HEK293 (cell line): ENCODE measurements around the gene TMEM222.

Experiments
- CTCF ChIA-PET: fragments of 350-600 bp; formaldehyde crosslinking; extraction: SDS; loops from one replicate; lab custom pipeline; 2021; ENCODE audit warnings: antibody characterized with exemption; lab: Yijun Ruan, JAX
- POLR2A ChIA-PET: fragments of 300-600 bp; formaldehyde crosslinking; extraction: SDS; loops from one replicate; lab custom pipeline; 2020; ENCODE audit warnings: antibody characterized with exemption, inconsistent platforms; lab: Yijun Ruan, JAX
- H3K27ac ChIP-seq: fragments of 200-500 bp; sonication (Bioruptor generic); 2 replicates; pipeline ENCODE4 v1.5.1; 2014; ENCODE audit warnings: low read depth, low read length, control low read depth, inconsistent platforms; ENCODE audit errors: extremely low read depth
- H3K36me3 ChIP-seq, 2 experiments: fragments of 200-500 bp in 1 of 2; sonication (Bioruptor generic) in 1 of 2; 1 replicate in 1 of 2; 2 replicates in 1 of 2; pipeline ENCODE4 v1.5.1; 2014 to 2017; ENCODE audit warnings: inconsistent platforms in 2 of 2, low read length in 2 of 2; ENCODE audit not compliant: control insufficient read depth in 2 of 2, insufficient read depth in 1 of 2
- H3K4me1 ChIP-seq: fragments of 200-500 bp; sonication (Bioruptor generic); 2 replicates; pipeline ENCODE4 v1.5.1; 2014; ENCODE audit warnings: mild to moderate bottlenecking, low read length, inconsistent platforms; ENCODE audit not compliant: control insufficient read depth, insufficient read depth
- H3K4me3 ChIP-seq: 2 replicates; pipeline ENCODE4 v1.5.1; 2011; ENCODE audit warnings: low read depth, mild to moderate bottlenecking, control low read depth, low read length, moderate library complexity
- H3K9me3 ChIP-seq: fragments of 200-500 bp; sonication (Bioruptor generic); 2 replicates; pipeline ENCODE4 v1.5.1; 2014; ENCODE audit warnings: low read depth, low read length, inconsistent platforms; ENCODE audit not compliant: control insufficient read depth, insufficient read depth
- GLI2 ChIP-seq: fragments of 450-650 bp; formaldehyde crosslinking; IDR thresholded peaks from 2 replicates; pipeline ENCODE4; 2017; ENCODE audit warnings: missing biosample characterization, missing genetic modification characterization, low read depth, borderline replicate concordance
- PRDM1 ChIP-seq: fragments of 450-650 bp; formaldehyde crosslinking; IDR thresholded peaks from 2 replicates; pipeline ENCODE4; 2016; ENCODE audit warnings: missing biosample characterization, missing genetic modification characterization
- SCRT2 ChIP-seq: fragments of 450-650 bp; formaldehyde crosslinking; IDR thresholded peaks from 2 replicates; pipeline ENCODE4 v1.5.1; 2016; ENCODE audit warnings: missing biosample characterization, missing genetic modification characterization
- ZBTB1 ChIP-seq: fragments of 450-650 bp; formaldehyde crosslinking; IDR thresholded peaks from 2 replicates; pipeline ENCODE4 v1.5.1; 2016; ENCODE audit warnings: missing biosample characterization, missing genetic modification characterization
- ZFHX2 ChIP-seq: fragments of 450-650 bp; formaldehyde crosslinking; conservative IDR thresholded peaks from 2 replicates; pipeline ENCODE4 v1.5.1; 2016; ENCODE audit warnings: missing biosample characterization, missing genetic modification characterization
- ZIC2 ChIP-seq: fragments of 450-650 bp; formaldehyde crosslinking; IDR thresholded peaks from 2 replicates; pipeline ENCODE4 v1.5.1; 2016; ENCODE audit warnings: missing biosample characterization, missing genetic modification characterization
- ZNF202 ChIP-seq: fragments of 450-650 bp; formaldehyde crosslinking; IDR thresholded peaks from 2 replicates; pipeline ENCODE4 v1.5.1; 2016; ENCODE audit warnings: missing biosample characterization, missing genetic modification characterization, borderline replicate concordance
- ZNF214 ChIP-seq: fragments of 450-650 bp; formaldehyde crosslinking; IDR thresholded peaks from 2 replicates; pipeline ENCODE4 v1.5.1; 2017; ENCODE audit warnings: missing biosample characterization, mild to moderate bottlenecking, missing genetic modification characterization, borderline replicate concordance
- ZNF677 ChIP-seq: fragments of 450-650 bp; IDR thresholded peaks from 2 replicates; pipeline ENCODE4 v1.5.0; 2018; ENCODE audit warnings: missing biosample characterization, mild to moderate bottlenecking, missing genetic modification characterization, moderate library complexity
- ZNF701 ChIP-seq: fragments of 450-650 bp; formaldehyde crosslinking; IDR thresholded peaks from 2 replicates; pipeline ENCODE4 v1.5.1; 2016; ENCODE audit warnings: missing biosample characterization, missing genetic modification characterization
- TF ChIP-seq, protein P1 (sequence below): fragments of 450-650 bp; formaldehyde crosslinking; IDR thresholded peaks from 2 replicates; pipeline ENCODE4 v1.5.1; 2017; ENCODE audit warnings: missing biosample characterization, missing genetic modification characterization
- TF ChIP-seq, protein P2 (sequence below): fragments of 450-650 bp; formaldehyde crosslinking; IDR thresholded peaks from 2 replicates; pipeline ENCODE4 v1.5.1; 2017; ENCODE audit warnings: missing biosample characterization, missing genetic modification characterization
- TF ChIP-seq, protein P3 (sequence below): fragments of 450-650 bp; formaldehyde crosslinking; IDR thresholded peaks from 2 replicates; pipeline ENCODE4 v1.5.1; 2017; ENCODE audit warnings: missing biosample characterization, missing genetic modification characterization
- TF ChIP-seq, protein P4 (sequence below): fragments of 450-650 bp; formaldehyde crosslinking; conservative IDR thresholded peaks from 2 replicates; pipeline ENCODE4 v1.5.1; 2016; ENCODE audit warnings: low read depth, missing biosample characterization, missing genetic modification characterization
- TF ChIP-seq, protein P5 (sequence below): fragments of 450-650 bp; formaldehyde crosslinking; IDR thresholded peaks from 2 replicates; pipeline ENCODE4 v1.5.1; 2016; ENCODE audit warnings: missing biosample characterization, missing genetic modification characterization

TMEM222 gene

DNA sequence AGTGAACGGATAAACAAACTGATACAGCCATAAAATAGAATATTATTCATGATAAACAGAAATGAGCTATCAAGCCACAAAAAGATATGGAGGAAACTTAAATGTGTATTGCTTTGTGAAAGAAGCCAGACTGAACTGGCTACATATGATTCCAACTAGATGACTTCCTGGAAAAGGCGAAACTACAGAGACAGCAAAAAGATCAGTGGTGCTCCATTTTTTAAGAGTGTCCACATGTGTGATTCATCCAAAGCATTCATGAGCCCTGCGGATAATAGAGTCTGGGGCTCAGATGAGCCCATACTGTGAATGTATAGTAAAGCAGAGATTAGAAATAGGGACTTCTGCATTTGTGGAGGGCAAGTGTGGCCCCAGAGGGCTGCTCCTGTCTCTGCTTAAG lies 7.8 kb upstream of the TMEM222 start:
- no peak overlapping the region for H3K4me3 ChIP-seq
- ChIA-PET CTCF (interaction anchor here (0.6 to 9.9 kb wide), 6 partner anchors 15 to 81 kb away, joined by 3 to 118 read pairs (median 4); no protein-coding TSS in a partner anchor), POLR2A (interaction anchor here (0.7 kb wide), 1 partner anchor 35 kb away, joined by 4 read pairs; no protein-coding TSS in a partner anchor)
- H3K27ac ChIP-seq, result no peak overlapping the region
- H3K36me3 ChIP-seq, result no peaks in the 10 kb centered on the region
- H3K4me1 ChIP-seq, result no peaks in the 10 kb centered on the region
- TF ChIP-seq ZIC2 (tag by site-specific recombination) (no peak), PRDM1 (tag by site-specific recombination) (no peak), ZNF701 (tag by site-specific recombination) (no peak), ZFHX2 (tag by site-specific recombination) (no peak), GLI2 (tag by site-specific recombination) (no peak), SCRT2 (tag by site-specific recombination) (no peak), ZNF677 (tag by site-specific recombination) (no peak), ZBTB1 (no peak), ZNF214 (tag by site-specific recombination) (no peak), ZNF202 (no peak)
- TF ChIP-seq, protein P1, sequence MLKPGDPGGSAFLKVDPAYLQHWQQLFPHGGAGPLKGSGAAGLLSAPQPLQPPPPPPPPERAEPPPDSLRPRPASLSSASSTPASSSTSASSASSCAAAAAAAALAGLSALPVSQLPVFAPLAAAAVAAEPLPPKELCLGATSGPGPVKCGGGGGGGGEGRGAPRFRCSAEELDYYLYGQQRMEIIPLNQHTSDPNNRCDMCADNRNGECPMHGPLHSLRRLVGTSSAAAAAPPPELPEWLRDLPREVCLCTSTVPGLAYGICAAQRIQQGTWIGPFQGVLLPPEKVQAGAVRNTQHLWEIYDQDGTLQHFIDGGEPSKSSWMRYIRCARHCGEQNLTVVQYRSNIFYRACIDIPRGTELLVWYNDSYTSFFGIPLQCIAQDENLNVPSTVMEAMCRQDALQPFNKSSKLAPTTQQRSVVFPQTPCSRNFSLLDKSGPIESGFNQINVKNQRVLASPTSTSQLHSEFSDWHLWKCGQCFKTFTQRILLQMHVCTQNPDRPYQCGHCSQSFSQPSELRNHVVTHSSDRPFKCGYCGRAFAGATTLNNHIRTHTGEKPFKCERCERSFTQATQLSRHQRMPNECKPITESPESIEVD (tag by site-specific recombination), result no peak
- TF ChIP-seq, protein P2, sequence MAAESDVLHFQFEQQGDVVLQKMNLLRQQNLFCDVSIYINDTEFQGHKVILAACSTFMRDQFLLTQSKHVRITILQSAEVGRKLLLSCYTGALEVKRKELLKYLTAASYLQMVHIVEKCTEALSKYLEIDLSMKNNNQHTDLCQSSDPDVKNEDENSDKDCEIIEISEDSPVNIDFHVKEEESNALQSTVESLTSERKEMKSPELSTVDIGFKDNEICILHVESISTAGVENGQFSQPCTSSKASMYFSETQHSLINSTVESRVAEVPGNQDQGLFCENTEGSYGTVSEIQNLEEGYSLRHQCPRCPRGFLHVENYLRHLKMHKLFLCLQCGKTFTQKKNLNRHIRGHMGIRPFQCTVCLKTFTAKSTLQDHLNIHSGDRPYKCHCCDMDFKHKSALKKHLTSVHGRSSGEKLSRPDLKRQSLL, result no peak
- TF ChIP-seq, protein P3, sequence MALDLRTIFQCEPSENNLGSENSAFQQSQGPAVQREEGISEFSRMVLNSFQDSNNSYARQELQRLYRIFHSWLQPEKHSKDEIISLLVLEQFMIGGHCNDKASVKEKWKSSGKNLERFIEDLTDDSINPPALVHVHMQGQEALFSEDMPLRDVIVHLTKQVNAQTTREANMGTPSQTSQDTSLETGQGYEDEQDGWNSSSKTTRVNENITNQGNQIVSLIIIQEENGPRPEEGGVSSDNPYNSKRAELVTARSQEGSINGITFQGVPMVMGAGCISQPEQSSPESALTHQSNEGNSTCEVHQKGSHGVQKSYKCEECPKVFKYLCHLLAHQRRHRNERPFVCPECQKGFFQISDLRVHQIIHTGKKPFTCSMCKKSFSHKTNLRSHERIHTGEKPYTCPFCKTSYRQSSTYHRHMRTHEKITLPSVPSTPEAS (tag by site-specific recombination), result no peak
- TF ChIP-seq, protein P4, sequence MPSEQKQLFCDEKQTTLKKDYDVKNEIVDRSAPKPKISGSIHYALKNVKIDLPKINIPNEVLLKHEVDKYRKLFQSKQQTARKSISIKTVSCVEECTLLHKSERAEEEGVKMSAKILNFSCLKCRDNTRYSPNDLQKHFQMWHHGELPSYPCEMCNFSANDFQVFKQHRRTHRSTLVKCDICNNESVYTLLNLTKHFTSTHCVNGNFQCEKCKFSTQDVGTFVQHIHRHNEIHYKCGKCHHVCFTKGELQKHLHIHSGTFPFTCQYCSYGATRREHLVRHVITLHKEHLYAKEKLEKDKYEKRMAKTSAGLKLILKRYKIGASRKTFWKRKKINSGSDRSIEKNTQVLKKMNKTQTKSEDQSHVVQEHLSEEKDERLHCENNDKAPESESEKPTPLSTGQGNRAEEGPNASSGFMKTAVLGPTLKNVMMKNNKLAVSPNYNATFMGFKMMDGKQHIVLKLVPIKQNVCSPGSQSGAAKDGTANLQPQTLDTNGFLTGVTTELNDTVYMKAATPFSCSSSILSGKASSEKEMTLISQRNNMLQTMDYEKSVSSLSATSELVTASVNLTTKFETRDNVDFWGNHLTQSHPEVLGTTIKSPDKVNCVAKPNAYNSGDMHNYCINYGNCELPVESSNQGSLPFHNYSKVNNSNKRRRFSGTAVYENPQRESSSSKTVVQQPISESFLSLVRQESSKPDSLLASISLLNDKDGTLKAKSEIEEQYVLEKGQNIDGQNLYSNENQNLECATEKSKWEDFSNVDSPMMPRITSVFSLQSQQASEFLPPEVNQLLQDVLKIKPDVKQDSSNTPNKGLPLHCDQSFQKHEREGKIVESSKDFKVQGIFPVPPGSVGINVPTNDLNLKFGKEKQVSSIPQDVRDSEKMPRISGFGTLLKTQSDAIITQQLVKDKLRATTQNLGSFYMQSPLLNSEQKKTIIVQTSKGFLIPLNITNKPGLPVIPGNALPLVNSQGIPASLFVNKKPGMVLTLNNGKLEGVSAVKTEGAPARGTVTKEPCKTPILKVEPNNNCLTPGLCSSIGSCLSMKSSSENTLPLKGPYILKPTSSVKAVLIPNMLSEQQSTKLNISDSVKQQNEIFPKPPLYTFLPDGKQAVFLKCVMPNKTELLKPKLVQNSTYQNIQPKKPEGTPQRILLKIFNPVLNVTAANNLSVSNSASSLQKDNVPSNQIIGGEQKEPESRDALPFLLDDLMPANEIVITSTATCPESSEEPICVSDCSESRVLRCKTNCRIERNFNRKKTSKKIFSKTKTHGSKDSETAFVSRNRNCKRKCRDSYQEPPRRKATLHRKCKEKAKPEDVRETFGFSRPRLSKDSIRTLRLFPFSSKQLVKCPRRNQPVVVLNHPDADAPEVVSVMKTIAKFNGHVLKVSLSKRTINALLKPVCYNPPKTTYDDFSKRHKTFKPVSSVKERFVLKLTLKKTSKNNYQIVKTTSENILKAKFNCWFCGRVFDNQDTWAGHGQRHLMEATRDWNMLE (tag by site-specific recombination), result no peak
- TF ChIP-seq, protein P5, sequence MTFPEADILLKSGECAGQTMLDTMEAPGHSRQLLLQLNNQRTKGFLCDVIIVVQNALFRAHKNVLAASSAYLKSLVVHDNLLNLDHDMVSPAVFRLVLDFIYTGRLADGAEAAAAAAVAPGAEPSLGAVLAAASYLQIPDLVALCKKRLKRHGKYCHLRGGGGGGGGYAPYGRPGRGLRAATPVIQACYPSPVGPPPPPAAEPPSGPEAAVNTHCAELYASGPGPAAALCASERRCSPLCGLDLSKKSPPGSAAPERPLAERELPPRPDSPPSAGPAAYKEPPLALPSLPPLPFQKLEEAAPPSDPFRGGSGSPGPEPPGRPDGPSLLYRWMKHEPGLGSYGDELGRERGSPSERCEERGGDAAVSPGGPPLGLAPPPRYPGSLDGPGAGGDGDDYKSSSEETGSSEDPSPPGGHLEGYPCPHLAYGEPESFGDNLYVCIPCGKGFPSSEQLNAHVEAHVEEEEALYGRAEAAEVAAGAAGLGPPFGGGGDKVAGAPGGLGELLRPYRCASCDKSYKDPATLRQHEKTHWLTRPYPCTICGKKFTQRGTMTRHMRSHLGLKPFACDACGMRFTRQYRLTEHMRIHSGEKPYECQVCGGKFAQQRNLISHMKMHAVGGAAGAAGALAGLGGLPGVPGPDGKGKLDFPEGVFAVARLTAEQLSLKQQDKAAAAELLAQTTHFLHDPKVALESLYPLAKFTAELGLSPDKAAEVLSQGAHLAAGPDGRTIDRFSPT, result no peak
- H3K9me3 ChIP-seq, result no peaks in the 10 kb centered on the region
